Esophagus mucosa (tissue), 1 donor: ENCODE data around the gene AGAP3. TPM values are rescaled to one million over a fixed set of nuclear protein-coding genes. Genes with fewer than 3 reads are reported as not detected.

ENCODE experiments used
- ATAC-seq: fragments of 200-7000 bp; cut with Tn5 transposase; one replicate; pipeline ENCODE4 v1.9.1; 2020
- total RNA-seq: library from RNA; stranded (reverse); gene quantifications from one replicate; pipeline ENCODE4 v1.2.4, GENCODE V29; 2023
- donor health status: DM: yes; HTN: yes; CAD: no.

Gene AGAP3
- total RNA-seq, 1 donor from 2014 or later = 76.1 TPM

DNA sequence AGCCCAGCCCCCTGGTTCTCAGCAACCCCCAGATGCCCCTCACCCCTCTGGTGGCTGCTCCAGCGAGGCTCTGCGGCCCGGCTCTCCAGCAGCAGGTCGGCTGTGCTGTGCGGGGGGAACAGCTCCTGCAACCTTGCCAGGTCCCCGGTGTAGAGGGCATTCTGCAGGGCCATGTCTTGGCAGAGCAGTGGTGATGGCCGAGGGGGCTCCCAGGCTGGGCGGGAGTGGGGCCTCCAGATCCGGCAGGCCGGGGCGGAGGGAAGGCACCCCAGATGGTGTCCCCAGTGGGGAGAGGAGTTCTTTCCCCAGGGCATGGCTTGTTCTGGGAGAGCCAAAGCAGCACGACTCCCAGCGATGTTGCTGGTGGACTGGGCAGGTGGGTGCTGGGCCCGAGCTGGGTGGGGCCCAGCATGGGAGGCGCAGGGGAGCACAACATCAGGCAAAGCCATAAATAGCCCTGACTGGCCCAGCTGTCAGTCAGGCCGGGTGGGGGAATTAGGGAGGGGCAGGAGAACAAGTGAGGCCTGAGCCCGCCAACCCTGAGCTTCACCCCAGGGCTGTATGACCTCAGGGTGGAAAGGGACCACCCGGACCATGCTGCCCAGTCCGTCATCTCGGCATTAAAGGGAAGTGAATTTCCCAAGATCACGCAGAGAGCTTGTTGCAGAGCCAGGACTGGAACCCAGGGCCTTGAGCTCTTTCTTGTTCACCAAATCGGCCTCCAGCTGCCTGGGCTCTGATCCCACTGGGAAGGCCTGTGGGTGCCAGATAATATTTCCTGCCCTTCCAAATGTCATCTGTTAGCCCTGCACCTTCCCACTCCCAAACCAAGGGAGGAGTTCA lies 101.4 kb downstream of the AGAP3 start:
- no peak for ATAC-seq

DNA sequence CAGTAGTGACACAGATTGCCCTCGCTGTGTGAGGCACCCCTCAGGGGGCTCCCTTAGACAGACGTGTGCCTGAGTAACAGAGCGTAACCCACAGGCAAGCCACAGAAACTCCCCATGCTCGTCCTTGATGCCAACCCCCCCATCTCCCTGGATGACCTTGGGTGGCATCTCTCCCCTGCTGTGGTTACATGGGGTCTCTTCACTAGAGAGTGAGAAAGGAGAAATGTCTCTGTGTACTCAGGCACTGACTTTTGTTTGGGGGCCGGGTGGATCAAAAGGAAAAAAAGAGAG lies 101.9 kb downstream of the AGAP3 start:
- ATAC-seq = no peak

DNA sequence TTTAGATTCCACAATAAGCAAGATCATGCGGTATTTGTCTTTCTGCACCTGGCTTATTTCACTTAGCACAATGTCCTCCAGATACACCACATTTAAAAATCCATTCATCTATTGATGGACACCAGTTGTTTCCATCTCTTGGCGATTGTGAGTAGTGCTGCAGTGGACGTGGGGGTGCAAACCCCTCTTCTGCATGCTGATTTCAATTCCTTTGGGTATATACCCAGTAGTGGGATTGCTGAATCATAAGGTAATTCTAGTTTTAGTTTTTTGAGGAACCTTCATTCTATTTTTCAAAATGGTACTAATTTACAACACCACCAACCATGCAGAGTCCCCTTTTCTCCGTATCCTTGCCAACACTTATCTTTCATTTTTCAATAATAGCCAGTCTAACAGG lies 102.8 kb downstream of the AGAP3 start:
- ATAC-seq = no peak

DNA sequence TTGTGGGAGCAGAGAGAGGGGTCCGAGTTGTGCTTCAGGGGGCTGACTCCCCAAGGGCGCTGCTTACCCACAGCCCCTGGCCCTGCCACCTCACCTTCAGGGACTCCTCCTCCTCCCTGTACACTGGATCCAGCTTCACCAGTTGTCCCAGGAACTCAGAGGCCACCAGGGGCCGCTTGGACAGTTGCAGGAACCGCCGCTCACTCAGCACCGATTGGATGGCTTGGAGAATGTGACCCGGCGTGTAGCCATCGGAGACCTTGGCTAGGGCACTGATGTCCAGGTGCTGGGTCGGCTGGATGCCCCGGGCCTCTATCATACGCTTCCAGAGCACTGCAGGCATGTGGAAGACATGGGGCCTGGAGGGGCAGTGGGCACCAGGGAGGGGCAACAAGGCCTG lies 105.3 kb downstream of the AGAP3 start:
- ATAC-seq = no peak

DNA sequence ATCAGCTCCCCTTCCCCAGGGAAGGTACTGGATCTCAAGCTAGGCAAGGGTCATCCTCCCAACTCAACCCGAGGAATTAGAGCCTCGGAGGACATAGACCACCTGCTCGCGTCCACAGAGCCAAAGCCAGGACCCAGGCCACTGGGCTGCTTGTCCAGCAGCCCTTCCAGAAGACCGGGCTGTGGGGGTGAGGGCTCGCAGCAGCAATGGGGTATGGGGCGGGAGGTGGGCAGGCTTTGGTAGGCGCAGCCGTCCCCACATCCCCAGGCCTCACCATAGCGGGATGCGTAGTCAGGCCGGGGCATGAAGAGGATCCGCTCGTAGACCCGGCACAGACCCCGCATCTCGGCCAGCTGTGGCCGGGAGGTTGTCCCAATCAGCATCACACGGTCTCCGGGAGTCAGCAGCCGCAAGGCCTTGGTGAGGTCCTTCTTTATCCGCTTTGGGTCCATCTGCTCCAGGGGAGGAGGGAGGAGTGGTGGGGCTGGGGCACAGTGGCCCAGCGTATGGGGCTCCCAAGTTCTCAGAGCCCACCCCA lies 105.8 kb downstream of the AGAP3 start:
- no peak for ATAC-seq

DNA sequence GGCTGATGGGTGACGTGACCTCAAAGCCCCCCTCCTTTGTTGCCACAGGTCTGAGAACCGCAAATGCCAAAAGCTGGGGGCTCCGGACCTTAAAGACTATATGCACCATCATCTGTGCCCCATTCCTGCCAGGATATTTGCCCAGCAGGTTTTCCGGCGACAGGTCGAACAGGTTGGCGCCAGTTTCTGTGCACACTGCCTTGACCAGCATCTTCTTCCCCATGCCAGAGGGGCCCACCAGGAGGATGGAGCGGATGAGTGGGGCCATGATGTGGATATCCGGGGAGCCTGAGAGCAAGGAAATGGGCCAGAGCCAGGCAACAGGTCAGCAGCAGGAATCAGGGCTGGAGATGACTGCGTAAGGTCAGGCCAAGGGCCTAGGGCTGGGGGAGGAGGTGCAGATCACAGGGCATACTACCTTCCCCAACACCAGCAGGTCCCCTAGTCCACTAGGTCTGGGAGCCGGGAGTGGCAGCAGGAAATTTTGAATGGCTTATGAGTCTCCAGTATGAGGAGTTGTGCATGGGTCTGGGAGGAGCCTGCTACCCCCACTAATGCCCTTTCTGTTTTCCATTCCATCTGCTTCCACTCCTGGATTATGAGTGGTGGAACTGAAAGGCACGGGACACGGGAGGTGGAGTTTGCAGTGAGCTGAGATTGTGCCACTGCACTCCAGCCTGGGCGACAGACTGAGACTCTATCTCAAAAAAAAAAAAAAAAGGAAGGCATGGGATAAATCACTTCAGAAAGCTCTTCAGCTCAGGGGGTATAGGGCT lies 107.1 kb downstream of the AGAP3 start:
- ATAC-seq = no peak

Other genes starting within 250 kb of the AGAP3 start
- gene AOC1, start 234.0 kb upstream of the AGAP3 start, total RNA-seq = 6.3 TPM
- 0.20 TPM for gene KCNH2, start 108.2 kb upstream of the AGAP3 start, total RNA-seq
- gene NOS3, start 95.5 kb upstream of the AGAP3 start, total RNA-seq = 3.1 TPM
- 16.7 TPM for gene ATG9B, start 62.0 kb upstream of the AGAP3 start, total RNA-seq
- gene ABCB8, start 58.0 kb upstream of the AGAP3 start, total RNA-seq = 25.1 TPM
- 0.52 TPM for gene ASIC3, start 37.9 kb upstream of the AGAP3 start, total RNA-seq
- 11.4 TPM for gene CDK5, start 28.6 kb upstream of the AGAP3 start, total RNA-seq
- 35.9 TPM for gene SLC4A2, start 26.9 kb upstream of the AGAP3 start, total RNA-seq
- gene FASTK, start 5.7 kb upstream of the AGAP3 start, total RNA-seq = 55.5 TPM
- gene TMUB1, start 3.0 kb upstream of the AGAP3 start, total RNA-seq = 23.2 TPM
- gene GBX1, start 81.2 kb downstream of the AGAP3 start, total RNA-seq = not detected
- gene ASB10, start 100.8 kb downstream of the AGAP3 start, total RNA-seq = not detected
- gene H2BK1, start 124.0 kb downstream of the AGAP3 start, total RNA-seq = not detected
- gene ABCF2, start 140.7 kb downstream of the AGAP3 start, total RNA-seq = 25.7 TPM
- 10.9 TPM for gene CHPF2, start 146.0 kb downstream of the AGAP3 start, total RNA-seq
- 6.7 TPM for gene SMARCD3, start 162.2 kb downstream of the AGAP3 start, total RNA-seq